Astrocyte of the spinal cord (primary cell): Measurements from ENCODE around the gene LYZL1.
"Not testable (repeated sequence)": the region's sequence is repeated elsewhere in the genome, so short reads cannot be mapped to it uniquely, and the experiment has no call there.

Experiments used
- DNase-seq: peaks from one replicate; pipeline ENCODE4 v3.0.0; 2011; ENCODE audit warnings: low read depth, low spot score
- H3K4me3 ChIP-seq: 2 replicates; pipeline ENCODE4 v1.5.1; 2011; ENCODE audit warnings: low read depth, mild to moderate bottlenecking, low read length, moderate library complexity
- in situ Hi-C: cut with HindIII; loops from 2 replicates; pipeline ENCODE4 v1.10.0; 2017; ENCODE audit warnings: low sequenced_read_pairs
- TF ChIP-seq, protein P1 (sequence below): IDR thresholded peaks from 2 replicates; pipeline ENCODE4 v1.5.1; 2012; ENCODE audit warnings: low read depth, mild to moderate bottlenecking, low read length, inconsistent platforms

The LYZL1 gene

GRCh38 chr10:29353887-29354561 is 65.2 kb downstream of the LYZL1 start:
- DNase-seq: no peak
- TF ChIP-seq, protein P1, sequence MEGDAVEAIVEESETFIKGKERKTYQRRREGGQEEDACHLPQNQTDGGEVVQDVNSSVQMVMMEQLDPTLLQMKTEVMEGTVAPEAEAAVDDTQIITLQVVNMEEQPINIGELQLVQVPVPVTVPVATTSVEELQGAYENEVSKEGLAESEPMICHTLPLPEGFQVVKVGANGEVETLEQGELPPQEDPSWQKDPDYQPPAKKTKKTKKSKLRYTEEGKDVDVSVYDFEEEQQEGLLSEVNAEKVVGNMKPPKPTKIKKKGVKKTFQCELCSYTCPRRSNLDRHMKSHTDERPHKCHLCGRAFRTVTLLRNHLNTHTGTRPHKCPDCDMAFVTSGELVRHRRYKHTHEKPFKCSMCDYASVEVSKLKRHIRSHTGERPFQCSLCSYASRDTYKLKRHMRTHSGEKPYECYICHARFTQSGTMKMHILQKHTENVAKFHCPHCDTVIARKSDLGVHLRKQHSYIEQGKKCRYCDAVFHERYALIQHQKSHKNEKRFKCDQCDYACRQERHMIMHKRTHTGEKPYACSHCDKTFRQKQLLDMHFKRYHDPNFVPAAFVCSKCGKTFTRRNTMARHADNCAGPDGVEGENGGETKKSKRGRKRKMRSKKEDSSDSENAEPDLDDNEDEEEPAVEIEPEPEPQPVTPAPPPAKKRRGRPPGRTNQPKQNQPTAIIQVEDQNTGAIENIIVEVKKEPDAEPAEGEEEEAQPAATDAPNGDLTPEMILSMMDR: no peak
- in situ Hi-C loops: no loop called here
- H3K4me3 ChIP-seq: no peak overlapping the region

GRCh38 chr10:29355411-29355991 is 66.6 kb downstream of the LYZL1 start:
- in situ Hi-C loops: no loop called here
- H3K4me3 ChIP-seq: no peak overlapping the region
- TF ChIP-seq, protein P1: no peak
- no peak for DNase-seq

DNA sequence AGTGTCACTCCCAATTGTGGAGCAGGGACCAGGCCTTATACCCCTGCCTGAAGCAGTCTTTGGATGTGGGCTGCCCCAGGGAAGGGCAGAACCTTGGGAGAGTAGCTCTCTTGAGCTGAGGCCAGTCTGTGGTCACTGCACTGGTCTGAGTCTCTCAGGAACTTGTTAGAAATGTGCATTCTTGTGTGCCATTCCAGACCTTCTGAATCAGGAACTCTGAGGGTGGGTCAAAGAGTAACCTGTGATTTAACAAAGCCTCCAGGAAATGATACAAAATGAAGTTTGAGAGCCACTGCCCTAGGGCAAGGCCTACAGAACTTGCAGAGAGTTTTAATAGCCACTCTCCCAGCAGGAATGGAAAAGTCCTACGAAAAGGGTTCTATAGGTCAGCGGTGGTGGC is 68.1 kb downstream of the LYZL1 start:
- no peak for DNase-seq
- TF ChIP-seq, protein P1: no peak
- H3K4me3 ChIP-seq: no peak overlapping the region
- in situ Hi-C loops: no loop called here

GRCh38 chr10:29358010-29358616 is 69.2 kb downstream of the LYZL1 start:
- no peak for DNase-seq
- TF ChIP-seq, protein P1: no peak
- in situ Hi-C loops: no loop called here
- H3K4me3 ChIP-seq: no peak overlapping the region

DNA sequence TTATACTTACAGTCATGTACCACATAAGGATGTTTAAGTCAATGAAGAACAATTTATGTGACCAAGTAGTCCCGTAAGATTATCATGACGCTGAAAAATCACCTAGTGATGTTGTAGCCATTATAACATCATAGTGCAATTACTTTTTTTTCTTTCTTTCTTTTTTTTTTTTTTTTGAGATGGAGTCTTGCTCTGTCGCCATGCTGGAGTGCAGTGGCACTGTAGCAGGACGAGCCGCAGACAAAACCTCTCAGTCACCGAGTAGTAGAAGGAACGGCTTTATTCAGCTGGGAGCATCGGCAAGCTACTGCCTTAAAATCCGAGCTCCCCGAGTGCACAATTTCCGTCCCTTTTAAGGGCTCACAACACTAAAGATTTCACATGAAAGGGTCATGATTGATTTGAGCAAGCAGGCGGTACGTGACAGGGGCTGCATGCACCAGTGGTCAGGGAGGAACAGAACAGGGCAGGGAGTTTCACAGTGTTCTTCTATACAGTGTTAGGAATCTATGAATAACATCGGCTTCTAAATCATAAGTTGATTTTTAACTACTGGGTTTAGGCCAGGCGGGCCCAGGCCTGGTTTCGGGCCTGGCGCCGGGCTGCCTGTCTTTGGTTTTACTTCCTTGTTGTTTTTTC is 71.5 kb downstream of the LYZL1 start:
- in situ Hi-C loops, DNase-seq: not testable (repeated sequence)

More for the DNA sequence above, 71.5 kb downstream of the LYZL1 start:
- H3K4me3 ChIP-seq: not testable (repeated sequence)
